Posterior vena cava (tissue), 2 donors: ENCODE data around the gene ZNG1B. TPM values are rescaled to one million over a fixed set of nuclear protein-coding genes. Genes with fewer than 3 reads are reported as not detected.
A peak's percentile ranks its signal among the peaks of the same experiment; 100 is the strongest.
"Not testable (repeated sequence)": the region's sequence is repeated elsewhere in the genome, so short reads cannot be mapped to it uniquely, and the experiment has no call there.

Source experiments
- DNase-seq: peaks from one replicate; pipeline ENCODE4 v3.0.0-alpha.2; 2020; ENCODE audit warnings: low spot score
- intact Hi-C, 2 donors: fragments of 100-400 bp; cut with DNase I; formaldehyde crosslinking; loops; one replicate each; pipeline versions ENCODE4 v1.14.1 to v1.14.2; 2022 to 2023
- total RNA-seq, 2 donors: library from RNA; stranded (reverse); fragmentation: NEBNext Ultra II Directional; extraction: Animal tissue kit (Norgen Biotek cat#: 25700); gene quantifications; one replicate each; pipeline ENCODE4 v1.2.1, GENCODE V29; 2021
- donor health status: DM: yes; HTN: yes; CAD: no.
- donor health status: DM: yes; HTN: yes; CAD: no.

ZNG1B gene
- total RNA-seq, 2 donors from 2014 or later: 23.0 to 30.5 TPM

- intact Hi-C loops, DNase-seq: not testable (repeated sequence)
Observed at GRCh38 chr2:113540834-113541203, 103.3 kb downstream of the ZNG1B start.

GRCh38 chr2:113541204-113541975 is 103.9 kb downstream of the ZNG1B start:
- intact Hi-C loops: not testable (repeated sequence)
- peak; percentile 83 for DNase-seq

- DNase-seq, intact Hi-C loops: not testable (repeated sequence)
Observed at GRCh38 chr2:113541976-113542485, 104.5 kb downstream of the ZNG1B start.

GRCh38 chr2:113542529-113542928 is 105.0 kb downstream of the ZNG1B start:
- intact Hi-C loops, DNase-seq: not testable (repeated sequence)

Other genes starting within 250 kb of the ZNG1B start
- gene PAX8, start 158.8 kb upstream of the ZNG1B start, total RNA-seq: 1 to 10 TPM in 1 of 2 donors, under 1 TPM in 1; 0.19 to 3.6 TPM
- gene FOXD4L1, start 61.0 kb downstream of the ZNG1B start, total RNA-seq: not detected
- 10 to 100 TPM; 10.8 to 15.3 TPM for gene RABL2A, start 189.6 kb downstream of the ZNG1B start, total RNA-seq